Activated CD4-positive, alpha-beta T cell treated with anti-CD3 and anti-CD28 coated beads, Interleukin-2, Interleukin-4, amounts not matched to agents 100 ng/mL and 50 ng/mL, durations not matched to agents 16 hours and 8 hours (primary cell): ENCODE measurements around the gene OSTN.

Source experiments
- DNase-seq: peaks from one replicate; pipeline ENCODE4 v3.0.0-alpha.2; 2020; ENCODE audit warnings: low spot score

Gene OSTN

DNA sequence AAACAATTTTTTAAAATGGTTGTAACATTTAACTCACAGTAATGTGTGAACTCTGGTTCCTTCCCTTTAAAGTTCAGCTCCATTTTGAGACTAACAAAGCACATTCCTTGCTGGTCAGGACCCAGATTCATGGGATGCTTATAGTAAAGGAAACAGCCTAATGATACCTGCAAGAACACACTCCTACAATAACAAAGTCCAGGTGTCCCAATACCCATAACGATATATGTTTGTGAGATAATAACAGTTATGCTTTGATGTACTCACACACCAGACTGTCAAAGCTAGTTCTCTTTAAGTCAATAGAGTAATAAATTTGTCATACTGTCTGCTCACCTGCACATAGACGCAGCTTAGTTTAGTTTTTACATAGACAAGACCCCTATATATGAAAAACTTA, 114.3 kb downstream of the OSTN start:
- no peak for DNase-seq

DNA sequence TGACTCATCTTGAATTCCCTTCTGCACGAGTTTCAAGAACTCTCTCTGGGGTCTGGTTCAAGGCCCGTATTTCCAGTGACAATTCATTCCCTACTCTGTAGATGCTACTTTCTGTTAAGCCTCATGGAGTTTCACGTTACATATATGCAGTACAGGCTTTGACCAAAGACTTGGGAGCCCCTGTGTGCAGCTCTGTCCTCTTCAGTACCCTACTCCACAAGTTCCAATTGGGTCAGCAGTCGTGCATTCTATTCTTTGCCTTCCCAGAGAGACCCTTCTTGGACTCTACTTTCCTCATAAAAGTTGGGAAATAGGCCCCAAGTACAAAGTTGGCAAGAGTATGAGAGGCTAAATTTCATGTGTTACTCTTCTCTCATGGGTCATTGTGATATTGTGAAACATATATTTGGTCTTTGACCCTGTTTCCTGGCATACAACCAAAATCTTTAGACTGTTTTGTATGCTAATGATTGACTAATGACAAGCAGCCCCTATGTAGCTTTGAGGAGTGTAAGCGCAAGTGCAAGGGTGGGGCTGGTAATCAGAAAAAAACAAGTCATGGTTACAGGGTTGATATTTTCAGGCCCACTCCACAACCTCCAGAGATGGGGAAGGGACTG, 115.2 kb downstream of the OSTN start:
- no peak for DNase-seq
